SK-N-SH treated with all-trans-retinoic acid at 6 μM for 48 hours (cell line): ENCODE results near the gene TESK1.
"Not testable (repeated sequence)": the region's sequence is repeated elsewhere in the genome, so short reads cannot be mapped to it uniquely, and the experiment has no call there.

ENCODE experiments used
- ATAC-seq: fragments of 200-7000 bp; cut with Tn5 transposase; 3 replicates; pipeline ENCODE4 v1.9.1; 2020; ENCODE audit warnings: mild to moderate bottlenecking, moderate library complexity
- BACH2 ChIP-seq: fragments of 250-450 bp; sonication (Bioruptor Pico); IDR thresholded peaks from 2 replicates; pipeline ENCODE4 v1.9.0; 2021; ENCODE audit warnings: mild to moderate bottlenecking, borderline replicate concordance
- ESRRG ChIP-seq: fragments of 250-450 bp; sonication (Bioruptor Pico); IDR thresholded peaks from 2 replicates; pipeline ENCODE4 v1.6.1; 2021; ENCODE audit warnings: mild to moderate bottlenecking
- GLIS3 ChIP-seq: fragments of 250-450 bp; sonication (Bioruptor Pico); IDR thresholded peaks from 2 replicates; pipeline ENCODE4 v1.5.0; 2020; ENCODE audit warnings: mild to moderate bottlenecking, moderate library complexity
- ISL1 ChIP-seq: fragments of 250-450 bp; sonication (Bioruptor Pico); IDR thresholded peaks from 2 replicates; pipeline ENCODE4 v2.1.2; 2022; ENCODE audit warnings: mild to moderate bottlenecking, moderate library complexity
- PPARA ChIP-seq: fragments of 250-450 bp; sonication (Bioruptor Pico); IDR thresholded peaks from 2 replicates; pipeline ENCODE4 v1.5.0; 2020; ENCODE audit warnings: mild to moderate bottlenecking, borderline replicate concordance
- SNAI2 ChIP-seq: fragments of 250-450 bp; sonication (Bioruptor Pico); IDR thresholded peaks from 2 replicates; pipeline ENCODE4 v1.5.0; 2020; ENCODE audit warnings: mild to moderate bottlenecking, moderate library complexity
- TCF4 ChIP-seq: fragments of 250-450 bp; sonication (Bioruptor Pico); IDR thresholded peaks from 2 replicates; pipeline ENCODE4 v1.8.0; 2021; ENCODE audit warnings: mild to moderate bottlenecking, moderate library complexity, borderline replicate concordance
- TOX ChIP-seq: fragments of 250-450 bp; sonication (Bioruptor Pico); IDR thresholded peaks from 2 replicates; pipeline ENCODE4 v1.8.0; 2021; ENCODE audit warnings: mild to moderate bottlenecking, moderate library complexity, borderline replicate concordance
- ZC3H10 ChIP-seq: fragments of 250-450 bp; sonication (Bioruptor Pico); IDR thresholded peaks from 2 replicates; pipeline ENCODE4 v1.5.1; 2021; ENCODE audit warnings: mild to moderate bottlenecking, moderate library complexity
- ZFP3 ChIP-seq: fragments of 250-450 bp; sonication (Bioruptor Pico); IDR thresholded peaks from 2 replicates; pipeline ENCODE4 v1.5.0; 2020; ENCODE audit warnings: mild to moderate bottlenecking, moderate library complexity
- ZFP30 ChIP-seq: fragments of 450-650 bp; formaldehyde crosslinking; IDR thresholded peaks from 2 replicates; pipeline ENCODE4 v1.5.0; 2022; ENCODE audit warnings: mild to moderate bottlenecking, moderate library complexity
- ZNF565 ChIP-seq: fragments of 450-650 bp; formaldehyde crosslinking; conservative IDR thresholded peaks from 2 replicates; pipeline ENCODE4 v1.5.0; 2020; ENCODE audit warnings: low read depth, mild to moderate bottlenecking, moderate library complexity
- ZNF70 ChIP-seq: fragments of 450-650 bp; formaldehyde crosslinking; IDR thresholded peaks from 2 replicates; pipeline ENCODE4 v1.5.0; 2020; ENCODE audit warnings: mild to moderate bottlenecking, moderate library complexity
- TF ChIP-seq, protein P1 (sequence below): fragments of 250-450 bp; sonication (Bioruptor Pico); IDR thresholded peaks from 2 replicates; pipeline ENCODE4 v1.8.0; 2021; ENCODE audit warnings: low read depth, mild to moderate bottlenecking, moderate library complexity, borderline replicate concordance
- TF ChIP-seq, protein P2 (sequence below): fragments of 250-450 bp; sonication (Bioruptor Pico); IDR thresholded peaks from 2 replicates; pipeline ENCODE4 v1.5.0; 2020; ENCODE audit warnings: mild to moderate bottlenecking, moderate library complexity
- TF ChIP-seq, protein P3 (sequence below): fragments of 250-450 bp; sonication (Bioruptor Pico); IDR thresholded peaks from 2 replicates; pipeline ENCODE4 v1.5.1; 2021; ENCODE audit warnings: mild to moderate bottlenecking, moderate library complexity
- TF ChIP-seq, protein P4 (sequence below): fragments of 250-450 bp; sonication (Bioruptor Pico); IDR thresholded peaks from 2 replicates; pipeline ENCODE4 v1.8.0; 2020; ENCODE audit warnings: mild to moderate bottlenecking, moderate library complexity, borderline replicate concordance

TESK1 gene

DNA sequence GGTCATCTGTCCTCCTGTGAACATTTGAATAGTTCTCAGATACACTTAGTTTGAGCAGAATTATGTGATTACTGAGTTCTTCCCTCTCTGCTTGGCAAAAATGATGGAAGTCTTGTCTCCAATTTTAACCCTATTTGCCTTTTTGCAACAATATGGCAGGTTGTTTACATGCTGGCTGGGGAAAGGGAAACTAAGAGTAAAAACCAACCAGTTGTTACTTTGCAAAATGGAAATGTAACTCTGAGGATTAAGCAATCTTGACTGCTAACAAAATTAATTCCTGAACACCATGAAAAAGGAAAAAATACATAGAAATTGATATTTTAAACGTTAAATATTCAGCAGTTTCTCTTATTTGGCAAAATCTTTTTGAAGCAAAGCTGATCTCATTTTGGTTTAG lies 34.6 kb downstream of the TESK1 start (continued):
- TF ChIP-seq, protein P1, sequence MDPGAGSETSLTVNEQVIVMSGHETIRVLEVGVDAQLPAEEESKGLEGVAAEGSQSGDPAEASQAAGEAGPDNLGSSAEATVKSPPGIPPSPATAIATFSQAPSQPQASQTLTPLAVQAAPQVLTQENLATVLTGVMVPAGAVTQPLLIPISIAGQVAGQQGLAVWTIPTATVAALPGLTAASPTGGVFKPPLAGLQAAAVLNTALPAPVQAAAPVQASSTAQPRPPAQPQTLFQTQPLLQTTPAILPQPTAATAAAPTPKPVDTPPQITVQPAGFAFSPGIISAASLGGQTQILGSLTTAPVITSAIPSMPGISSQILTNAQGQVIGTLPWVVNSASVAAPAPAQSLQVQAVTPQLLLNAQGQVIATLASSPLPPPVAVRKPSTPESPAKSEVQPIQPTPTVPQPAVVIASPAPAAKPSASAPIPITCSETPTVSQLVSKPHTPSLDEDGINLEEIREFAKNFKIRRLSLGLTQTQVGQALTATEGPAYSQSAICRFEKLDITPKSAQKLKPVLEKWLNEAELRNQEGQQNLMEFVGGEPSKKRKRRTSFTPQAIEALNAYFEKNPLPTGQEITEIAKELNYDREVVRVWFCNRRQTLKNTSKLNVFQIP (CRISPR knock-in tag) = no peak
- TF ChIP-seq ESRRG (CRISPR knock-in tag) (no peak), GLIS3 (no peak), PPARA (no peak), SNAI2 (CRISPR knock-in tag) (no peak), BACH2 (CRISPR knock-in tag) (no peak)
- TF ChIP-seq, protein P2, sequence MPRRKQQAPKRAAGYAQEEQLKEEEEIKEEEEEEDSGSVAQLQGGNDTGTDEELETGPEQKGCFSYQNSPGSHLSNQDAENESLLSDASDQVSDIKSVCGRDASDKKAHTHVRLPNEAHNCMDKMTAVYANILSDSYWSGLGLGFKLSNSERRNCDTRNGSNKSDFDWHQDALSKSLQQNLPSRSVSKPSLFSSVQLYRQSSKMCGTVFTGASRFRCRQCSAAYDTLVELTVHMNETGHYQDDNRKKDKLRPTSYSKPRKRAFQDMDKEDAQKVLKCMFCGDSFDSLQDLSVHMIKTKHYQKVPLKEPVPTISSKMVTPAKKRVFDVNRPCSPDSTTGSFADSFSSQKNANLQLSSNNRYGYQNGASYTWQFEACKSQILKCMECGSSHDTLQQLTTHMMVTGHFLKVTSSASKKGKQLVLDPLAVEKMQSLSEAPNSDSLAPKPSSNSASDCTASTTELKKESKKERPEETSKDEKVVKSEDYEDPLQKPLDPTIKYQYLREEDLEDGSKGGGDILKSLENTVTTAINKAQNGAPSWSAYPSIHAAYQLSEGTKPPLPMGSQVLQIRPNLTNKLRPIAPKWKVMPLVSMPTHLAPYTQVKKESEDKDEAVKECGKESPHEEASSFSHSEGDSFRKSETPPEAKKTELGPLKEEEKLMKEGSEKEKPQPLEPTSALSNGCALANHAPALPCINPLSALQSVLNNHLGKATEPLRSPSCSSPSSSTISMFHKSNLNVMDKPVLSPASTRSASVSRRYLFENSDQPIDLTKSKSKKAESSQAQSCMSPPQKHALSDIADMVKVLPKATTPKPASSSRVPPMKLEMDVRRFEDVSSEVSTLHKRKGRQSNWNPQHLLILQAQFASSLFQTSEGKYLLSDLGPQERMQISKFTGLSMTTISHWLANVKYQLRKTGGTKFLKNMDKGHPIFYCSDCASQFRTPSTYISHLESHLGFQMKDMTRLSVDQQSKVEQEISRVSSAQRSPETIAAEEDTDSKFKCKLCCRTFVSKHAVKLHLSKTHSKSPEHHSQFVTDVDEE = no peak
- TF ChIP-seq, protein P3, sequence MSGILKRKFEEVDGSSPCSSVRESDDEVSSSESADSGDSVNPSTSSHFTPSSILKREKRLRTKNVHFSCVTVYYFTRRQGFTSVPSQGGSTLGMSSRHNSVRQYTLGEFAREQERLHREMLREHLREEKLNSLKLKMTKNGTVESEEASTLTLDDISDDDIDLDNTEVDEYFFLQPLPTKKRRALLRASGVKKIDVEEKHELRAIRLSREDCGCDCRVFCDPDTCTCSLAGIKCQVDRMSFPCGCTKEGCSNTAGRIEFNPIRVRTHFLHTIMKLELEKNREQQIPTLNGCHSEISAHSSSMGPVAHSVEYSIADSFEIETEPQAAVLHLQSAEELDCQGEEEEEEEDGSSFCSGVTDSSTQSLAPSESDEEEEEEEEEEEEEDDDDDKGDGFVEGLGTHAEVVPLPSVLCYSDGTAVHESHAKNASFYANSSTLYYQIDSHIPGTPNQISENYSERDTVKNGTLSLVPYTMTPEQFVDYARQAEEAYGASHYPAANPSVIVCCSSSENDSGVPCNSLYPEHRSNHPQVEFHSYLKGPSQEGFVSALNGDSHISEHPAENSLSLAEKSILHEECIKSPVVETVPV (CRISPR knock-in tag) = no peak

DNA sequence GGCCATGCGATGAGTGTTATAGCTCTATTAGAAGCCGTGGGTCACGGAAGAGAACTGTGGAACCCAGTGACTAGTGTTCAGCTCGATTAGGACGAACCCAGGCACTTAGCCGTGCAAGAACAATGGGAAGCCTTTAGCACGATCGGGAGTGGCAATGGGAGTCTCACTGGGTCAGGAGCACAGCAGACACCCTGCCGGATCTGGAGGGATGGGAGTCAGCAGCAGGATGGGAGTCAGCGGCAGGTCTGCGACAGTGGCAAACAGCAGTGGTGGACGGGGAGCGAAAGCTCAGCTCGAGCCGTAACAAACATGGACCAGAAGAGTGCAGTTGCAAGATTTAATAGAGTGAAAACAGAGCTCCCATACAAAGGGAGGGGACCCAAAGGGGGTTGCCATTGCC lies 35.4 kb downstream of the TESK1 start:
- ATAC-seq = not testable (repeated sequence)

DNA sequence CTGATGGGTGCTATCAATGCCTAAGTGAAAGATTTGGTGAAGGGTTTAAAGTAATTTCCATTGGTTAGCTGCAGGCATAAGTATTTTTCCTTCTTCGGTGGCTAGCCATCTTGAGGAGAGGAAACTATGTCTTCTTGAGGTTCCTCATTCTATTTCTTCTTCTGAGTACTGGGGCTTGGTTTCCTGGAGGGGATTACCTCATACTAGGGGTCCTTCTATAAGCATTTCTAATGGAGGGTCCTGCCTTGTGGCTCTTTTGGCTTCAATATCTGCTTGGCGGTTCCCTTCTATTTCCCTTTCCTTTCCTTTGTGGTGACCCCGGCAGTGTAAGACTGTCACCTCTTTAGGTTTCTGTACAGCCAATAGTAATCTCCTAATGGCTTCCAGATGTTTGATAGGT lies 36.4 kb downstream of the TESK1 start:
- not testable (repeated sequence) for ATAC-seq

DNA sequence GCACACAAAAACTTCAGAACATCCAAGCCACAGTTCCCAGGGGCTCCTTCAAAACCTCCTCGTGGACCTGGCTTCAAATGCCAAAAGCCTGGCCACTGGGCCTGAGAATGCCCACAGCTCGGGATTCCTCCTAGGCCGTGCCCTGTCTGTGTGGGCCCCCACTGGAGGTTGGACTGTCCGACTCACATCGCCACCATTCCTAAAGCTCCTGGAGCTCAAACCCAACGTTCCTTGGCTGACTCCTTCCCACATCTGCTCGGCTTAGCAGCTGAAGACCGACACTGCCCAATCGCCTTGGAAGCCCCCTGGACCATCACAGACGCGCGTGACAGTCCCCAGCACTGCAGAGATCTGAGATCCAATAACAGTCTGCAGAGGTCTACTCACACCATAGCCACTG lies 38.0 kb downstream of the TESK1 start:
- no peak for TF ChIP-seq ESRRG (CRISPR knock-in tag)
- no peak for TF ChIP-seq ZFP30 (CRISPR knock-in tag)
- TF ChIP-seq ZFP3 (CRISPR knock-in tag) = no peak
- TF ChIP-seq, protein P4, sequence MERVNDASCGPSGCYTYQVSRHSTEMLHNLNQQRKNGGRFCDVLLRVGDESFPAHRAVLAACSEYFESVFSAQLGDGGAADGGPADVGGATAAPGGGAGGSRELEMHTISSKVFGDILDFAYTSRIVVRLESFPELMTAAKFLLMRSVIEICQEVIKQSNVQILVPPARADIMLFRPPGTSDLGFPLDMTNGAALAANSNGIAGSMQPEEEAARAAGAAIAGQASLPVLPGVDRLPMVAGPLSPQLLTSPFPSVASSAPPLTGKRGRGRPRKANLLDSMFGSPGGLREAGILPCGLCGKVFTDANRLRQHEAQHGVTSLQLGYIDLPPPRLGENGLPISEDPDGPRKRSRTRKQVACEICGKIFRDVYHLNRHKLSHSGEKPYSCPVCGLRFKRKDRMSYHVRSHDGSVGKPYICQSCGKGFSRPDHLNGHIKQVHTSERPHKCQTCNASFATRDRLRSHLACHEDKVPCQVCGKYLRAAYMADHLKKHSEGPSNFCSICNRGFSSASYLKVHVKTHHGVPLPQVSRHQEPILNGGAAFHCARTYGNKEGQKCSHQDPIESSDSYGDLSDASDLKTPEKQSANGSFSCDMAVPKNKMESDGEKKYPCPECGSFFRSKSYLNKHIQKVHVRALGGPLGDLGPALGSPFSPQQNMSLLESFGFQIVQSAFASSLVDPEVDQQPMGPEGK (CRISPR knock-in tag) = no peak
- TF ChIP-seq ZNF565 (CRISPR knock-in tag) = no peak
- no peak for TF ChIP-seq PPARA
- no peak for TF ChIP-seq ZC3H10 (CRISPR knock-in tag)
- no peak for ATAC-seq

DNA sequence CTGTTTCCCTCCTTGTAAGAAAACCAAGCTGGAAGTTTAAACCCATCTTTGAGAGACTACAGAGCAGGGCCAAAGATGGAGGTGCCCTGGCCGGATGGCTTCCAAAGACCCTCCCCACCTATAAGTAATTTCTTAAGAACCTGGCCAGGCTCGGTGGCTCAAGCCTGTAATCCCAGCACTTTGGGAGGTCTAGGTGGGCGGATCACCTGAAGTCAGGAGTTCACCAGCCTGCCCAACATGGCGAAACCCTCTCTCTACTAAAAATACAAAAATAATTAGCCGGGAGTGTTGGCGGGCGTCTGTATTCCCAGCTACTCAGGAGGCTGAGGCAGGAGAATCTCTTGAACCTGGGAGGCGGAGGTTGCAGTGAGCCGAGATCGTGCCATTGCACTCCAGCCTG lies 40.7 kb downstream of the TESK1 start:
- not testable (repeated sequence) for ATAC-seq

DNA sequence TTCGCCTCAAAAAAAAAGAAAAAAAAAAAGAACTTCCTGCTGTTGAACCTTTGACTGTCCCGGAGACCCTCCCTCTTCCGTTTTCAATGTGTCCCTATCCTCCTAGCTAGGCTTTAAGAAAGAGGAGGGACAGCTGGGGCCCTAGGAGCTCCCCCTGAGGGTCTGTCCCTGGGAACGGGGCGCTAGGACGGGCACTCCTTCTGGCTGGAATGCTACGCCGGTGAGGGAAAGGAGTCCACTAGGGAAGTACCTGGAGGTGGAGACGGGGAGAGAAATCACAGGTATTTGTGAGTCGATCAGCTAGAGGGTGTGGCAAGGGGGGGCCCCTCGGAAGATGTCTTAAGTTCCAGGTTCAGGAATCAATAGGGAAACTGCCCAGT lies 41.1 kb downstream of the TESK1 start:
- peak; percentile 26 for ATAC-seq
- no peak for TF ChIP-seq TOX
- no peak for TF ChIP-seq ISL1 (CRISPR knock-in tag)
- no peak for TF ChIP-seq ZNF70 (CRISPR knock-in tag)
- TF ChIP-seq TCF4 (CRISPR knock-in tag) = no peak
- TF ChIP-seq, protein P2 = no peak
- no peak for TF ChIP-seq BACH2 (CRISPR knock-in tag)
- TF ChIP-seq, protein P3 (CRISPR knock-in tag) = no peak
- TF ChIP-seq ZNF565 (CRISPR knock-in tag) = no peak
- no peak for TF ChIP-seq GLIS3
- TF ChIP-seq, protein P4 (CRISPR knock-in tag) = no peak
